NCI-H1092 treated with DMSO at 0.1 percent for 48 hours (cell line): ENCODE data around the gene DHRS4.
"Not testable (repeated sequence)": the region's sequence is repeated elsewhere in the genome, so short reads cannot be mapped to it uniquely, and the experiment has no call there.

Experiments
- DNase-seq: peaks from one replicate; lab custom pipeline; 2025; lab: John Stamatoyannopoulos, UW

DHRS4 gene

DNA sequence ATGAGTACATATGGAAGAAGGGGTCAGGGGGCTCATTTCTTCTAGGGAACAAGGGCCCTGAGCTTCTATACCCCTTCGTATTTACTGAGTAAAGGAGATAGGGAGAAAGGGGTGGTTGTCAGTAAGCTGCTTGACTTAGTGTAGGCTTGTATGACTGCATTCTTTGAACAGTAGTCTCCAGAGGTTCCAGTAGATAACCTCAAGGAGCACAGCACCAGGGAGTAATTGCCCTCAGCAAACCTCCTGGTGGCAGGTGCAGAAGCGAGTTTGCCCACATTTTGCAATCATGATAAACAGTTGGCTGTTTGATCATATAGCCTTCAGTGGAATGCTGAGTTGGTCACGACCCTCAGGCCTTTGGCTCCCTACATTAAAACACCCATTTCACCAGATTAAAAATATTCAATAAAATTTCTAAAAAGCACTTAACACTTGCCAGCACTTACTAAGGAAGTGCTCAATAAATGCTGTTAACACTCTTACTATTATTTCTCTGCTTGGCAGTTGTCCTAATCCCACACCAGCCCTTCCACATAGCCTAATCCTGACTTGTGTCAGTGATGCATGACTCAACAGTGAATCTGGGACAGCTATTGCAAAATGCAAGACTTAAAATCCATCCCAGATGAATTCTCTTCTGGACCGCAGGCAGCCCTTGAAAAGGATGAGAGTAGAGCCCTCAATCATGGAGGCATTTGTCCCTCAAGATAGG, 31.5 kb downstream of the DHRS4 start:
- no peak for DNase-seq

DNA sequence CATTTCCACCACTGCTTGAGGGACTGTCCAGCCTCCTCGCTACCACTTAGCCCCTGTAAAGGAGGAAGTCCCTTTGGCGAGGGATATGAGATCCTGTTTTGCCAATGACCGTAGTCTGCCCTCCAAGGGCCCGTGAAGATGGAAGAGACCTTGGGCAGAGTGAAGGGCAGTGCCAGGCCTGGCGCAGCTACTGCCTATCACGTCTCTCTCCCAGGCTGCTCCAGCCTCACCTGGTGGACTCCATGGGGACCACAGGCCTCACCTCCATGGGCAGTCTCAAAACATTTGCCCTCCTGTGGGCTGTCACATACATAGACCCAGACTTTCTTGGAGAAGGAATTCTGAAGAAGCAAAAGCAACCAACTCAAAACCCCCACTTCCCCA, 34.6 kb downstream of the DHRS4 start:
- DNase-seq = not testable (repeated sequence)

DNA sequence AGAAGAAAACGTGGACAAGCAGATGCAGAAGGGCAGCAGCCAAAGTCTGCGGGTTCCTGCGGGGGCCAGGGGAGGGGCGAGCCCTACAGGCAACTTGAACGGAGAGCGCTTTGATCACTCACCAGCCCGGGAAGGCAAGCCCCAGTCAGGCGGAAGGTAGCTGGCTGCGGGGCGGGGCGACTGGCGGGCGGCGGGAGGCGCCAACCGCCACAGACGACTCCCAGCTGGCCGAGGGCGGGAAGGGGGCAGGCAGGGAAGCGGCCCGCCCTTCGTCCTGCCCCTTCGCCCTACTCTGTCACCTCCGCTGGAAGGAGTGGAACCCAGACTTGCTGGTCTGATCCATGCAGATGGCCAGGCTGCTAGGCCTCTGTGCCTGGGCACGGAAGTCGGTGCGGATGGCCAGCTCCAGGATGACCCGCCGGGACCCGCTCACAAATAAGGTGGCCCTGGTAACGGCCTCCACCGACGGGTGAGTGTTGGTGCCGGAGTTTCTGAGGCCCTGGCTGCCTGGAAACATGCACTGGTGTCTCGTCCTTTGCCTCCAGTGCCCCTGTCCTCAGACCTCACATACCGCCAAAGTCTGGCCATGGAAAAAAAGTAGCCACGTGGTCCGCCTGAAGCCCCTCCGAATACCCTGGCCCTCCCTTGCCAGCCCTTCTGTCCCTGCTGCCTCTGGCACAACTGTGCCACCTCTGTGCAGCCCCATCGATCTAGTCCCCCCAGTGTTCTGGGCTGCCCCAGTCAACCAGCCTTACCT, 35.2 kb downstream of the DHRS4 start, which contains the start of gene DHRS4L2:
TSS of gene DHRS4L2 (plus strand) at position 323 of the 757 bp plus-strand sequence. CDS start at position 342, 19 bp downstream.
- DNase-seq = not testable (repeated sequence)

DNA sequence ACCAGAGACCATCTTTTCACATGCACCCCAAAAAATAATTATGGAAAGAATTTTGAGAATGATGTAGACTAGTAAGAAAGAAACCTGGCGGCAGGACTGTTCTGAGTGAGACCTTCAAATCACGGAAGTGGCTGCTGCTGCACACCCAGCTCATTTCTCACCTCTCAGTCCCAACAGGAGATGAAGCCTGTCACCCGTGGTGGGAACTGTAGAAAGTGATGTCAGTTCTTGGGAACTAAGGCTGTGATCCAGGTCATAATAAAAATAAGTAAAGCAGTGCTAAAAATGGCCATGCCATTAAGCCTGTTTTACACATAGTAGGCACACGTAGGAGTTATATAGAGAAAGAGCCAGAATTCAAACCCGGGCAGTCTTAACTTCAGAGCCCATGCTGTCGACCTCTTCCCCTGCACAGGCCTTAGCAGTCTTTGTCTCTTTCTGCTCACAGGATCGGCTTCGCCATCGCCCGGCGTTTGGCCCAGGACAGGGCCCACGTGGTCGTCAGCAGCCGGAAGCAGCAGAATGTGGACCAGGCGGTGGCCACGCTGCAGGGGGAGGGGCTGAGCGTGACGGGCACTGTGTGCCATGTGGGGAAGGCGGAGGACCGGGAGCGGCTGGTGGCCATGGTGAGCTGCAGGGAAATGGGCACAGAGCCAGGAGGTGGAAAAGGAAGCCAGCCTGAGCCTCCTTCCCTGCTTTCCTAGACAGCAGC, 36.3 kb downstream of the DHRS4 start:
- DNase-seq = peak; percentile 10

DNA sequence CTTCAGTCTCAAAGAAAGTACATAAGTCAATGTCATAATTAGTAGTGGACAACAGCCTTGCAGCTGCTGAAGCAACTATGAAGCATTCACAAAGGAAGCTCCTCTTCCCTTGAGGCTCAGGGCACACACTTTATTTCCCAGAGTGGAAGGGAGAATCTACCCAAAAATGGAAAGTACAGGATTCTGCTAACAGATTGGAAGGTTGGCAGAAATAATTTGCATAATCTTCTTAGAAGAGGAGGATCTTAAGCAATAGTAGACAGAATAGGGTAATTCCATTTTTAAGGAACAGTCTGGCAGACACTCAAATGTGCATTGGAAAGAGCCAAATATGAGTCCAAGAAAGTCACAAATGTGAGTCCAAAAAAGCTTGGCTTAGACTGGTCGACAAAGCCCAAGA, 37.4 kb downstream of the DHRS4 start:
- not testable (repeated sequence) for DNase-seq

DNA sequence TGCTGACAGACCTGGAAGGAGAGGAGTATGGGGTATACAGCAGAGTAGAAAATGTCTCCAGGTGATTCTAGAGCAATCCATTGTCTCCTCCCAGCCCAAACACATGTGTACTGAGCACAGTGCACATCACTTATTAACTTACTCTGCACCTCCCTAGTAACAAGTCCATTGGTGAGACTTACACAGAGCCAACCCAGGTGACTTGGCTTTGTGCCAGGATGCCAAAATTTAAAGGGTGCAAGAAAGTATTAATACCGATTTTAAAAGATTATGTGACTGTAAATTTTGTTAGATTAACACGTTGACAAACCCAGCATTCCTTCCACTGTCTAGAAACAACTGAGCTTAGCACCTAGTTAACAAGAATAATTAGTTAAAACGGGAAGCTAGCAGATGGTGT, 39.5 kb downstream of the DHRS4 start:
- DNase-seq = not testable (repeated sequence)

DNA sequence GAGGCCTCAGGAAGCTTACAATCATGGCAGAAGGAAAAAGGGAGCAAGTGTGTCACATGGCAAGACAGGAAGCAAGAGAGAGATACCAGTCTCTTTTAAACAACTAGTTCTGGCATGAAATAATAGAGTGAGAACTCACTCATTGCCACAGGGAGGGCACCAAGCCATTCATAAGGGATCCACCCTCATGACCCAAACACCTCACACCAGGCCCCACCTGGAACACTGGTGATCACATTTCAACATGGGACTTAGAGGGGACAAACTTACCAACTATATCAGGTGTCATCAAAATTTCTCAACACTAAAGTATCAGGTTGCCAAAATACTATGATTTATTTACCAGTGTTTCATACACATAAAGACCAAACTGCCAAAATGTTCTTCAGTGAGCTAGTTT, 42.4 kb downstream of the DHRS4 start:
- not testable (repeated sequence) for DNase-seq

DNA sequence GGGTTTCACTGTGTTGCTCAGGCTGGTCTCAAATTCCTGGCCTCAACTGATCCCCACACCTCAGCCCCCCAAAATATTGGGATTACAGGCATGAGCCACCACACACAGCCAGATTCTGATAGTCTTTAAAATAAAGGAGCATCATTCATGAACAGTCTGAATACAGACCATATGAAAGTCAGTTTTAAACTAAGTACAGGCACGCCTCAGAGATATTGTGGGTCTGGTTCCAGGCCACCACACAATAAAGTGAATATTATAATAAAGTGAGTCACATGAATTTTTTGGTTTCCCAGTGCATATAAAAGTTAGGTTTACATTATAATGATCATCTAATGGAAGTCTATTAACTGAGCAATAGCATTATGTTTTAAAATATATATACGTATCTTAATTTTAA, 43.3 kb downstream of the DHRS4 start:
- DNase-seq = not testable (repeated sequence)

DNA sequence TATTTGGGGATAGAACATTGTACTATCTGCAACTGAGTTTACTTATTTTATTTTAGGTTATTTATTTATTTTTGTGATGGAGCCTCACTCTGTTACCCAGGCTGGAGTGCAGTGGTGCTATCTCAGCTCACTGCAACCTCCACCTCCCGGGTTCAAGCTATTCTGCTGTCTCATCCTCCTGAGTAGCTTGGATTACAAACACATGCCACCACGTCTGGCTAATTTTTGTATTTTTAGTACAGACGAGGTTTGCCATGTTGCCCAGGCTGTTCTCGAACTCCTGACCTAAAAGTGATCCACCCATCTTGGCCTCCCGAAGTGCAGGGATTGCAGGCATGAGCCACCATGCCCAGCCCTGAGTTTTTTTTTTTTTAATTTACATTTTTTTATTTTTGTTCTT, 46.1 kb downstream of the DHRS4 start:
- not testable (repeated sequence) for DNase-seq

DNA sequence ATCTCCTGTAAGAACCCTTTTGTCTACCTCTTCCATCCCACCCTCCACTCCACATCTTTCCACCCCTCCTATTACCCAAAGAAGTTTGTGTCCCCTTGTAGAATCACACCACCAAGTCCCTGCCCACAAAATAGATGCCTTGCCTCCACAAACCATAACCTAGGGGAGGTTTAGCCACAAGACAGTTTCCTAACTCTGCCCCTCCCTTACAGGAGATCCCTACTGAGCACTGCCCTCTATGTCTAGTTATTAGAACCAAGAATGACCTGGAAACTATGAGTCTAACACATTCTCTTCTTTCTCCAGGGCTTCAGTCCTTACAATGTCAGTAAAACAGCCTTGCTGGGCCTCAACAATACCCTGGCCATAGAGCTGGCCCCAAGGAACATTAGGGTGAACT, 47.5 kb downstream of the DHRS4 start:
- DNase-seq = not testable (repeated sequence)

DNA sequence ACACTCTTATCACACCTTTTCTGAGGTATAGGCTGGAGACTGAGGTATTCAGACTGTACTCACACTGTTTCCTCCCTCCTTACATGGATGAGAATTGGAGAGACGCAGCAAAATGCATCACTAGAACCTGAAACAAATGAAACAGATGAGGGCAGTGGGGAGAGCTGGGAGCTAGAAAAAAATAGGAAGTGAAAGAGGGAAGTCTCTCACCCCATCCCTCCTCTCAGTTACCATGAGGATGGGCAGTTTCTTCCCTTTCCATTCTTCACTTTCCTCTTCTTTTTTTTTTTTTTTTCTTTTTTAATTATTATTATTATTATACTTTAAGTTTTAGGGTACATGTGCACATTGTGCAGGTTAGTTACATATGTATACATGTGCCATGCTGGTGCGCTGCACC, 48.1 kb downstream of the DHRS4 start:
- DNase-seq = not testable (repeated sequence)

DNA sequence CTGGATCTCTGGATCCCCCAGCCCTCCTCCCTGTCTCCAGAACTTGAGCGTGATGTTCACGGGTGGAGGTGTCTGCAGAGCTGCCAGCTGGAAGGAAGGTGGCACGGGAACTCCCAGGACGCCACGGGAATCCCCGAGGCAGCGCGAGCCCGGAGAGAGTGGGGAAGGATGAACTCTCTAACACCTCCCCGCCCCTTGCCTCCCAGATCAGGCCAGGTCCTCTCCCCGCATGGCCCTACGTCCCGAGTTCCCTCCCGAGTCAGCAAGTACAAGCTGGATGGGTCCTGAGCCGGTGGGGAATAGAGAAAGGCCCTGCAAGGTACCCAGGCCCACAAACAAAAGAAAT, 52.9 kb downstream of the DHRS4 start:
- not testable (repeated sequence) for DNase-seq

DNA sequence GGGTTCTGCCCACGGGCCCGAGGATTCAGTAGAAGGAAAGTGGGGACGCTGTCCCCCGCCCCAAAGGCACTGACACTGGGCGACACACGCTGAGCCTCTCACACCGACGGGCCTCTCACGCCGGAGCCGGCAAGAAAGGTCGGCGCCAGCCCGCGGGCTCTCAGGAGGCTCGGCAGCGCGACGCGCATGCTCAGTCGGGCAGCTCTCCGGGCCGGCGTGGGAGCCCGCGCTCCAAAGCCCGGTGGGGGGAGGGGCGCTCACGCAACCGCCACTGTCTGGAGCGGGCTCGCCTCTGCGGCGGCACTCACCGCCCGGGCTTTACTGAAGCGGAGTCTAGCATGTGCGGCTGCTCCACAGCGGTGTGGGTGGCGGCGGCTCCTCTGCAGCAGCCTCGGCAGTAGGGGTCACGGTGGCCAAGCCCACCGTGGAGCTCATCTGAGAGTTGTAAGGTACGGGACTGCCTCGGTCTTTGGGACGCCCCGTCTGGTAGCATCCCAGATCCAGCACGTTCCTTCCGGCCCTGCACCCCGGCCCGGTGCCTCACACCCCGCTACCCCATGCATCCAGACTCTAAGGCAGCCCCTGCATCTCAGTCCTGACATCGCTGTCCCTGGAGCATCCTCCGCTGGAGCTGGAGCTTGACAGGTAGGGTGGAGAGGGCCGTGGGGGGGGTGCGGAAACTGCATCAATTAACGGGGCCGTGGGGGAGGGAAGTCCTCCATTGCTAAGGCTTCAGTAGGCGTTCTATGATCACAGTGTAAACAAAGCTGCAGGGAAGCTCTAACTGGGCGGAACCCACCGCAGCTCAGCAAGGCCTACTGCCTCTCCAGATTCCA, 53.5 kb downstream of the DHRS4 start:
- peak; percentile 58 for DNase-seq

DNA sequence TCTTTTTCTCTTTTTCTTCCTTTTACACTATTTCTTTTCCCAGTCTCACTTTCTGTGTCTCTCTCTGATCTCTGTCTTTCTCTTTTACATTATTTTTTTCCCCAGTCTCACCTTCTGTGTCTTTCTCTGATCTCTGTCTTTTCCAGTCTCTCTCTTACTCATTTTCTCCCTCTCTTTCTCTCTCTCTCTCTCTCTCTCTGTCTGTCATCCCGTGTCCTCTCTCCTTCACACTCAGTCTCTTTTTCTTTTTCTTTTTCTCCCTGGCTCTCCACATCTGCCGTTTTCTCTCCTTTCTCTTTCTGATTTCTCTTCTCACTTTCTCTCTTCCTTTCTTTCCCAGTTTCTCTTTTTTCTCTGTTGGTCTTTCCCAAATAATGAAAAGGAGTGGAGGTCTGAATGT, 57.5 kb downstream of the DHRS4 start:
- no peak for DNase-seq

DNA sequence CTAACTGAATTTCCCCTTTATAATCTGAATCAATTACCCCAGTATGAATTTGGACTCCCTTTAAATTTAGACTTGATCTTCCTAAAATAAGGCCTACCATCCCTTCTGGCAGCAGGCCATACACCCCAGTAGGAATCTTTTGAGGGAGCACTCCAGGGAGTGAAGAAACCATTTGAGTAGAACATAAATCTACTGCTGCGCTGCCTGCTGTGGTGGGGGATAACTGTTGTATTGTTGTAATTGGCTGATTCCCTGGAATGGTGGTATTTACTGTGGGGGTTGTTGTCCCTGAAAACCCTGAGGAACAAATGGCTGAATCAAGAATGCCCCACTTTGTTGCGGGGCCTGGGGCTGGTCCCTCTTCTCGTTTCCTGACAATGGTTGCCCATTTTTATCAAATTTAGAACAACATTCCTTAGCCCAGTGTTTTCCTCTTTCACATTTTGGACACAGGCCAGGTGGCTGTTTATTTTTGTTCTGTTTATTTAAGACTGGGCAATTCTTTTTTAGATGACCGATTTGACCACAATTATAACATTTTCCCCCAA, 59.2 kb downstream of the DHRS4 start:
- not testable (repeated sequence) for DNase-seq

DNA sequence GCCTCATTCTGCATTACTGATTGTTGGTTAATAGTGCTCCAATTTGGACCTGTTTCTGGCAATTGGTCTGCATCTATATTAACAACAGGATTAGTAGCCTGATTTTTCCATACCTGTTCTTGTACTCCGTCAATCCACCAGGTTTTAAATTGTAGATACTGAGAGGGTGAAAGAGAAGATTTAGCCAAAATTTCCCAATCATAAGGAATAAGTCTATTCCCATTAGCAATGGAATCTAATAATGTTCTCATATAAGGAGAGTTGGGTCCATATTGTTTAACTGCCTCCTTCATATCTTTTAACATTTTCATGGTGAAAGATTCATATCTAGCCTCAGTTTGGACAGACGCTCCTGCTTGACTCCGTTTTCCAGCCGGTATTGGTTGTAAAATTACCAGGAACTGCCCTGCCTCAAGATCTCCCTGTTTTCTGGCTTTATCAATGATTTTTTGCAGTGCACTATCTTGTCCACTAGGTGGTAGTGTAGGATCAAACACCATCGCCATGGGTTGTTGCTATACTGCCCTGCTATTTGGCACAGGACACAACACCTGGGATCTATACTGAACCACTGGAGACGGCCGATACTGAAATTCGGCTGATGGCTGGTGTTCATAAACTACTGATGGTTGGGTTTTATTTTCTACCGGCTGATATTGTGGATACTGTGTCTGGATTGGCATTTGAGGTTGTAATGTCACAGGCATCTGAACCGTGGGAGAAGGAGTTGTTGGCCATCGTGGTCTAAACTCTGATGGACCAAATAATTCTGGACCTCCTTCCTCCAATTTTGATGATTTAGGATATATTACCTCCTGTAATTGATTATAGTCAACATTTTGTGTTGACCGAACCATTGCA, 60.3 kb downstream of the DHRS4 start:
- DNase-seq = peak; percentile 64

DNA sequence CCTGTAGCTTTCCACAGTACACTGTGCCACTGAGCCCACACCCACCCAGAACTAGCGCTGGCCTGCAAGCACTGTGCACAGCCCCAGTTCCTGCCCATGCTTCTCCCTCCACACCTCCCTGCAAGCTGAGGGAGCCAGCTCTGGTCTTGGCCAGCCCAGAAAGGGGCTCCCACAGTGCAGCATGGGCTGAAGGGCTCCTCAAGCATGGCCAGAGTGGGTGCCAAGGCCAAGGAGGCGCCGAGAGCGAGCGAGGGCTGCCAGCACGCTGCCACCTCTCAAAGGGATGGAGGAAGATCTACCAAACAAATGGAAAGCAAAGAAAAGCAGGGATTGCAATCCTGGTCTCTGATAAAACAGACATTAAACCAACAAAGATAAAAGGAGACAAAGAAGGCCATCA, 62.2 kb downstream of the DHRS4 start:
- DNase-seq = not testable (repeated sequence)
